Measurements from ENCODE around the gene GPR171.
"Not testable (repeated sequence)": the region's sequence is repeated elsewhere in the genome, so short reads cannot be mapped to it uniquely, and the experiment has no call there.

Gene GPR171, protein sequence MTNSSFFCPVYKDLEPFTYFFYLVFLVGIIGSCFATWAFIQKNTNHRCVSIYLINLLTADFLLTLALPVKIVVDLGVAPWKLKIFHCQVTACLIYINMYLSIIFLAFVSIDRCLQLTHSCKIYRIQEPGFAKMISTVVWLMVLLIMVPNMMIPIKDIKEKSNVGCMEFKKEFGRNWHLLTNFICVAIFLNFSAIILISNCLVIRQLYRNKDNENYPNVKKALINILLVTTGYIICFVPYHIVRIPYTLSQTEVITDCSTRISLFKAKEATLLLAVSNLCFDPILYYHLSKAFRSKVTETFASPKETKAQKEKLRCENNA

DNA sequence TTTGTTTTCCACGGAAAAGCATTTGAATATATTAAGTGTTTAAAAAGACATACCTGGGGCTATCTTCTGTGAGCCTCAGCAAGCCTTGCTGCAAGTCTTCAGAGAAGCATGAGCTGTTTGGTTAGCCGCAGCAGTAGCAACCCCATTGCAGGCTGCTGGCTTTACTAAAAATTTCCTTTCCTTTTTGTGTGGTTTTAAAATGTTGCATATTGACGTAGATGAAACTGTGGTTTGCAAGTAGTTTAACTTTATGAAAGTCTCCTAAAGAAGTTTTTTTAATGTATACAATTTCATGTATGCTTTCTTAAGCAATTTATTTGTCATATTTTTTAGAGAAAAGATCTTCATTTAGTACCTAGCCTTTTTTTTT, at the start of gene GPR171:
Gene GPR171 (minus strand): TSS at position 166 of the 370 bp plus-strand sequence. CDS start 3,830 bp downstream, outside the sequence.
- no peak for DNase-seq
- in situ Hi-C loops (cut with MboI; ENCODE audit: low pct_unique_long_range_greater_than_20kb, low sequenced_read_pairs), result no loop called here

DNA sequence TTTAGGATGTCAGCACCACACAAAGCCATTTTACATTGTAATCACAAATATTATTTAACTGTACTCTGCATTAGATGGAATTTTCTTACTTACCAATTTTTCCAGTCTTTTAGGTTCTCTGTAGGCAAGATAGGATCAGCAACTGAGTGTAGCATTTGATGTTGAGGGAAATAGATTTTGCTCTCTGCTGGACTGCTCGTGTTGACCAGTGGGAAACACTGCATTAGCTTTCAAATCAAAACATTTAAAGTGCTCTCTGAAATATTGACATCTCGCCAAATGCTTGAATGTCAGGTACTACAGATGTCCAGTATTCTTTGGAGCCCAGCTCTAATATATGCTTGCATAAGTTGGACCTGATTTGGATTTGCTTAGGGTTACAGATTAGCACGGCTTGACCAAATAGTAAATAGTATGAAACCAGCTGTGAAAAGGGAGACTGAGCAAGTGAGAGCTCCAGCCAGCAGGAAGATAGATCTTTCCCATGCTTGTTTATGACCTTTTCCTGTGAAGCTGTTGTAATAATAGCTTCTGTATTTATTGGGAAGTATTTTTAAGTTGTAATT, 45.8 kb upstream of the GPR171 start:
- no peak for DNase-seq
- in situ Hi-C loops (cut with MboI; ENCODE audit: low pct_unique_long_range_greater_than_20kb, low sequenced_read_pairs), result no loop called here

DNA sequence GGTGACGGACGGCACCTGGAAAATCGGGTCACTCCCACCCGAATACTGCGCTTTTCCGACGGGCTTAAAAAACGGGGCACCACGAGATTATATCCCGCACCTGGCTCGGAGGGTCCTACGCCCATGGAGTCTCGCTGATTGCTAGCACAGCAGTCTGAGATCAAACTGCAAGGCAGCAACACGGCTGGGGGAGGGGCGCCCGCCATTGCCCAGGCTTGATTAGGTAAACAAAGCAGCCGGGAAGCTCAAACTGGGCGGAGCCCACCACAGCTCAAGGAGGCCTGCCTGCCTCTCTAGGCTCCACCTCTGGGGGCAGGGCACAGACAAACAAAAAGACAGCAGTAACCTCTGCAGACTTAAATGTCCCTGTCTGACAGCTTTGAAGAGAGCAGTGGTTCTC, 39.0 kb upstream of the GPR171 start:
- DNase-seq; in situ Hi-C loops (cut with MboI; ENCODE audit: low pct_unique_long_range_greater_than_20kb, low sequenced_read_pairs): not testable (repeated sequence)

DNA sequence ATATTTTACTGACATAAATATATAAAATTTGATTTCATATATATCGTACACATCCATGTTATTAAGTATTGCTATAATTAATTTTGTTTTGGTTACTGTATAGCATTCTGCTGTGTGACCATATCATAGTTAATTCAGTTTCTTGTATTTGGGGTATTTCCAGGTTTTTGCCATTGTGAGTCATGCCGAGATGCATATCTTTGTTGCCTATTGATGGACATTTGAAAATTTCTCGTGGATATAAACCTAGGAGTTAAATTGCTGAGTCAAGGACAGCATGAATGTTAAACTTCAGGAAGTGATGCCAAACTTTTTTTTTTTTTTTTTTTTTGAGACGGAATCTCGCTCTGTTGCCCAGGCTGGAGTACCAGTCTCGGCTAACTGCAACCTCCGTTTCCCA, 33.7 kb upstream of the GPR171 start:
- no peak for DNase-seq
- in situ Hi-C loops (cut with MboI; ENCODE audit: low pct_unique_long_range_greater_than_20kb, low sequenced_read_pairs), result no loop called here

DNA sequence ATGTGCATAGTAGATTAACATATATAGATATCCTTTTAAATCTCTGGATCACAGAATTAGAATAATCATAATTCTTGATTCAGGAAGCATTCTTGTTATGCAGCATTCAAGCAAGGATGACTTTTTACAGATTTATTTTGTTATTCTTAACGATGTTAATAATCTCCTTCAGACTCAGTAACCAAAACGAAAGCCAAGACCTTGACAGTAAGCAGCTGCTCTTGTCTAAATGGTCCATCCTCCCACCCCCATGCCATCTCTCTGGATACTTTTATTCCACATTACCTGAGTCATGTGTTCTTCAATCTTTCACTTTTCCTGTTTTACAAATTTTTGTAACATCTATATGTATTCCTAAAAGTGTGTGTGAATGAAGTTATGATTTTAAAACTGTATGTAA, 33.3 kb upstream of the GPR171 start:
- in situ Hi-C loops (cut with MboI; ENCODE audit: low pct_unique_long_range_greater_than_20kb, low sequenced_read_pairs), result no loop called here
- DNase-seq, result no peak

DNA sequence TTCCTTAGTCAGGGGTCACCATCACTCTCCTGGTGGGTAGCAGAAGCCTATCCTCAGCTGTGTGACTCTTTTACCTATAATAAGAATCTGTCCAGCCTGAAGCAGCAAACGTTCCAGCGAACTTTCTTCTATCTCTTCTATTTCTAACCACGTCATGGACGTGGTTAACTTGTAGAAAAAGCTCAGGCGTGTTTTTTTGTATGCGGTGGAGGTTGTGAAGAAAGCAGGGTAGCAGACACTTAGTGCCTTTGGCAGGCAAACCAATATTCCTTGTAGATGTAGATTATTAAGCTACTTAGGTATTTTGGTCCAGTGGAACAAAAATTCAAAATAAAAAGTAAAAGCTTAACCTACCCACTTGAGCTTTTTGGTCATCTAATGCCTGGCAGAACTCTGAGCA, 31.8 kb upstream of the GPR171 start:
- DNase-seq, result no peak
- in situ Hi-C loops (cut with MboI; ENCODE audit: low pct_unique_long_range_greater_than_20kb, low sequenced_read_pairs), result no loop called here

DNA sequence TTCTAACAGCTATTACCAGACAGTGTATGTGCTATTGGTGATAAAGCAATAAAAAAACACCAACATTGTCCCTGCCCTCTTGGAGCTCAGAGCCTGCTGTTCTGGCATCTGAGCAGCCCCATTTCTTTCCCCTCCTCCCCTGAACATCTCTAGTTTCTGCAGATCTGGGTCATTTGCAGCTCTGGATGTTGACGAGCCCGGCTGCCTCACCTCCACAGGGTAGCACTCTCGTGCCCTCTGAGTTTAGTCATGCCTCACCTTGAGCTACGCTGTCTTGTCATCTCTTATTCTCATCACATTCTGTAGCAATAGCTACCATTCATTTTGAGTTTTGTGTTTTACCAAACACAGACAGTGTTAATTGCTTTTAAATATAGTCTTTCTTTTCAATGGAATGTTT, 30.0 kb upstream of the GPR171 start:
- in situ Hi-C loops (cut with MboI; ENCODE audit: low pct_unique_long_range_greater_than_20kb, low sequenced_read_pairs), result no loop called here
- DNase-seq, result no peak

DNA sequence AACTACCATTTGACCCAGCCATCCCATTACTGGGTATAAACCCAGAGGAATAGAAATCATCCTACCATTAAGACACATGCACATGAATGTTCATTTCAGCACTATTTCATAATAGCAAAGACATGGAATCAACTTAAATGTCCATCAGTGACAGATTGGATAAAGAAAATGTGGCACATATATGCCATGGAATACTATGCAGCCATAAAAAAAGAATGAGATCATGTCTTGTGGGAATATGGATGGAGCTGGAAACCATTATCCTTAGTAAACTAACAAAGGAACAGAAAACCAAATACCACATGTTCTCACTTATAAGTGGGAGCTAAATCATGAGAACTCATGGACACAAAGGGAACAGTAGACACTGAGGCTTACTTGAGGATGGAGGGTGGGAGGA, 29.4 kb upstream of the GPR171 start:
- DNase-seq; in situ Hi-C loops (cut with MboI; ENCODE audit: low pct_unique_long_range_greater_than_20kb, low sequenced_read_pairs): not testable (repeated sequence)

DNA sequence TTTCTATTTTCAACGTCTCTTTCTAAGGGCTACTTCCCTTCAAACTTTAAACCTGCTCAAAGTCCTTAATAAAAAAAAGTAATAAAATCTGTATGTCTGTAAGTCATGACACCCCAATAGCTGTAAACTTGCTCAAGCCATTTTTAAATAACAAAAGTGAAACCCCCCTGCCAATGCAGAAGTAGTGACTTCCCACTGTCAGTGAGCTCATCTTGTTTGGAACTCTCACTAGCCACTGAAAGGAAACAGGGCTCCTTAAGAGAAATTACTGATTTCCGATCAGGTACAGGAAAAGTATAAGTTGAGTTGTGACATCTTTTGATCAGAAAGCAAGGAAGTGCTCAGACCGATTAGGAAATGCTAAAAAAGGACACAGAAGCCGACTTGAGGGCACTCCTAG, 27.6 kb upstream of the GPR171 start:
- DNase-seq, result peak; percentile 63
- in situ Hi-C loops (cut with MboI; ENCODE audit: low pct_unique_long_range_greater_than_20kb, low sequenced_read_pairs), result no loop called here

DNA sequence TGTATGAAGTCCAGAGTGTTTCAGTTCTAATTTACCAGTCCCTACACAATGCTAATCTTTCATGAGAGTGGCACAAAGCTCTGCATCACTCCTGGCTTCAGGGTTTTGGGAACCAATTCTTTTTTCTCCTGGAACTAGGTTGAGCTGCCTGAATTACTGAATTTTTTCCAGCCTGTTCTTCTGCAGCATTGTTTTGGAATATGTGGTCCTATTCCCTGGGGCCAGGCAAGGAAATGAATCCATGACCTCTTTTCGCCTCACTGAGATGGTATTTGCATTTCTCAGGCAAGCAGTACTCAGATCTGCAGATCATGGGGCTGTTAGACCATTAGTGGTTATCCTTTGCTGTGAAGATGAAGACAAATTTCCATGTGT, 25.6 kb upstream of the GPR171 start:
- no peak for DNase-seq
- in situ Hi-C loops (cut with MboI; ENCODE audit: low pct_unique_long_range_greater_than_20kb, low sequenced_read_pairs), result no loop called here

DNA sequence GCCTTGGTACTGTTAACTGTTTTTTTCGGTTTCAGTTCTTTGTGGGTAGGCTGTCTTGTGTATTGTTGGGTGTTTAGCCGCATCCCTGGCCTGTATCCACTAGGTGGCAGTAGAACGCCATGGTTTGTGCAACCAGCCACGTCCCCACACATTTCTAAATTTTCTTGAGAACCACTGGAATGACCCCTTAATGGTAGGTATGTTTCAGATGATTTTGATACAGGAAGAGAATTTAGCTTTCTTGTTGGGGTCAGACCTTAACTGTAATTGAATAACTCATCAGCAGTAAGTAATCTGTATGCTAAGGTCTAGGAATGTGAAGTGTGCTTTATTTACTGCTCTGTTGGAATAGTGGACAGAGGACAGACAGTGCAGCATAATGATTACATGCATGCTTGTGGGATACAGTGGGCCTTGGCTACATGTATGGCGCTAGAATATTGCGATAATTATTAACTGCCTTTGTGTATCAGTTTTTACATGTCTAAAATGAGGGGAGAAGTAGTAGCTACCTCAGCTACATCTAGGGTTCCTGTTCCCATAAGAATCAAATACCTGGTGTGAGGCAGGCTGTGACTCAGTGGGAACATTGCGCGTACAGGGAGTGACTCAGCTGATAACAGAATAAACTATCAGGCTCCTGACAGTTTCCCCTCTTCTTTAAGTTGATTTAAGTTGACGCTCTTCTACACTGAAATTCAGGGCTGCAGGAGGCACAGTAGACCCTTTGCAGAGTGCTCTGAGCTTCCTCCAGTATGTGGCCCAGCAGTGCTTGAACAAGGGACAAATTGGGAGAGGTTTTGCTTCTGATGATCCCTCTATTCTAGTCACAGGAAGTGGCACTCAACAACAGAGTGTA, 25.0 kb upstream of the GPR171 start:
- in situ Hi-C loops (cut with MboI; ENCODE audit: low pct_unique_long_range_greater_than_20kb, low sequenced_read_pairs), result no loop called here
- peak; percentile 89 for DNase-seq

DNA sequence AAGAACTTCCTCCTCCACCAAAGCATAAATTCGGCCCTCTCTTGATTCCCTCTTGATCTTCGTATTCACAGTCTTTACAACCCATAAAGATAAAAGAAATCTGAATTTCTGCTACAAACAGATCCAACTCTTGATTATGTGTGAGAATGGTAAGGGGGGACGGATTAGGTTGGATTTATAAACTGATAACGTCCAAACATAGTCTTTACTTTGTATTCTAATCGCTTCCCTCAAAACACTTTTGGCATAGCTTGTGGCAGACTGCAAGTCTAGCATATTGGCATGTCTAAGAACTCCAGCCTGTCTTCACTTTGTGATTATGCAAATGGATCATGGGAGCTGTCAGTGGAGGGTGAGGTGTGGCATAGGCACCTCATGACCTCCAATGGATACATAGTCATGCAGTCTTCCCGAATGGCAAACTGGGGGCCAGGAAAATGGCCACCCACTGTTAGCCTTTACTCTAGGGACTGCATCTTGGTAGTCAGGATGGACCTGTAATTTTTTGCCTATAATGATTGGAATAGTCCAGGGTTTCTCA, 24.3 kb upstream of the GPR171 start:
- in situ Hi-C loops (cut with MboI; ENCODE audit: low pct_unique_long_range_greater_than_20kb, low sequenced_read_pairs), result no loop called here

DNA sequence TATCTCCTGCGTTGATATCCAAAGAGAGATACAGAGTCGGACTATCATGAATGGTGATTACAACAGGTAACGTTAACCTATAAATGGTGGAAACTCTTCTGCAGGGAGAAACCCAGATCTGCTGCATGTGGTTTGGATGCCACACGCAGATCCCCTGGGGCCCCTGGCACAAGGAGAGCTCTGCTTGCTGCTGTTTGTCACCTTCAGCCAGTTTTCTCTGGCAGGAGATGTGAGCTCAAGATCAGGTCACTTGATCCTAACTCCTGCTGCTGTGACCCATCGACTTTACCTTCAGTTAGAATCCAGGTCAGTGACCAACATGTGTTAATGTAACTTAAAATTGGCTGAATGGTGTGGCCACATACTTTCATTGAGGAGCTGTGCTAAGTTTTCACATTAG, 23.8 kb upstream of the GPR171 start:
- in situ Hi-C loops (cut with MboI; ENCODE audit: low pct_unique_long_range_greater_than_20kb, low sequenced_read_pairs), result no loop called here
- no peak for DNase-seq

More for the DNA sequence above, 24.3 kb upstream of the GPR171 start:
- DNase-seq, result no peak

DNA sequence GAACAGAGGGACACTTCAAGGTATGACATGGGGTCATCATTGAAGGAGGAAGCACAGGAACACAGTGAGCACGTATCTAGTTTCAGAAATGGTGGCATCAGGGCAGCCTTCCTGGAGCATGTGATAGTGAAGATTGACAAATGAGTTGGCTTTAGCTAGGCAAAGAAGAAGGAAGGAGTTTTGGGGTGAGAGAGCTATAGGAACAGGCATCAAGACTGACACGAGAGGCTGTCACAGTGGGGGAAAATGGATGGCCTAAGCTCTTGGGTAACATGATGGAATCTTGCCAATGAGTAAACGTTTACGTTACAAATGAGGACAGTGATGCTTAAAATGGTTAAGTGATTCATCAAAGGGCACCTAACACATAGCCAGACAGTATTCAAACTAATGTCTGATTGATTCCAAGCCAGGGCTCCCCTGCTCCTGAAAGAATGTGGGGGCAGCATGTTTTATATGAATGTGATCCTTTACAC, 23.1 kb upstream of the GPR171 start:
- DNase-seq, result no peak
- in situ Hi-C loops (cut with MboI; ENCODE audit: low pct_unique_long_range_greater_than_20kb, low sequenced_read_pairs), result no loop called here

DNA sequence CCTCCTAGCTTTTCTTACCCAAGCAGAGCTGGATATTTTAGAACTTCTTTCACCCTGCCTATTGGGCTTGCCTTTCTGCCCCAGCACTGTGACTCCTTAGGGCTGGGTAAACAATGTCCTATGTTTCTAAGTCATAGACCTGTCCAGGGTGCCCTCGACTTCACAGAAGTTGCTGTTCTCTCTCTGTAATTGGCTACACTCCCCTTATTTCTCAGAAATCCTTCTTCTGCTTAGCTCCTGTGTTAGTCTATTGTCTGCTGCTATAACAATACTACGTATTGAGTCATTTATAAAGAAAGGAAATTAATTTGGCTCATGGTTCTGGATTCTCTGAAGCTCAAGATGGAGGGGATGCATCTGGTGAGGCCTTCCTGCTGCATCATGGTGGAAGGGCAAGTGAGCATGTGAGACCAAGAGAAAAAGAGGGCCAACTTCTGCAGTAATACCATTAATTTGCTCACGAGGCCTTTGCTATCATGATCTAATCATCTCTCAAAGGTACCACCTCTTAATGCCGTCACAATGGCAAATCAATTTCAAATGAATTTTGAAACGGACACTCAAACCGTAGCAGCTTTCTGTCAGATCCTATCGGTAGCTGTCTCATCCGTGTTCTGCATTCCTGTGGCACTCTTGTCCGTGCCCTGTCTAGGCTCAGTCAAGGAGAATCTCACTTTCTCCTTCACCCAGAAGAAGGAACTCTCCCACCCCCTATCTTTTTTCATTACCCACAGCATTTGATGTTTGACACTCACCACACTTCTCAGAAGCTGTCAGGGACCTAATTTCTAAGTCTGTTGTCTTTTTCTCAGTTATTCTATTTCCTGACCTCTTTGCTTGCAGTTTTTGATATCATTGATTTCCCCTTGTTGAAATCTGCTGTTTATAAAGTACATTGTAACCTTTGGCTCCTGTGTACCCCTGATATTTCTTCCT, 22.3 kb upstream of the GPR171 start:
- in situ Hi-C loops (cut with MboI; ENCODE audit: low pct_unique_long_range_greater_than_20kb, low sequenced_read_pairs), result no loop called here
- DNase-seq, result no peak

DNA sequence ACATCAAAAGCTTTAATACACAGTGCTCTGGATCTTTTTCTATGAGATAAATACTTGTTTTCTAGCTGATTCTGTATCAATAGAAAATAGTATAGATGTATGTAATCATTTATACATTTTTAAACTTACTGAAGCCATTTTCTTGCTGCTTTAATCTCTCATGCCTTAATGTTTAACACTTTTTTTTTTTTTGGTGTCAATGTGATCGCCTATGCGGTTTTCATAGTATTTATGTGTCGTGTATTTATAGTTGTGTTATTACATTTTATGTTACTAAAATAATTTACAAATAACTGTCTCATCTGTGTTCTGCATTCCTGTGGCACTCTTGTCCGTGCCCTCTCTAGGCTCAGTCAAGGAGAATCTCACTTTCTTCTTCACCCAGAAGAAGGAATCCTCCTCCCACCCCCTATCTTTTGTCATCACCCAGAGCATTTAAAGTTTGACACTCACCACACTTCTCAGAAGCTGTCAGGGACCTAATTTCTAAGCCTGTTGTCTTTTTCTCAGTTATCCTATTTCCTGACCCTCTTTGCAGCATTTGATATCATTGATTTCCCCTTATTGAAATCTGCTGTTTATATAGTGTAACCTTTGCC, 21.4 kb upstream of the GPR171 start:
- in situ Hi-C loops (cut with MboI; ENCODE audit: low pct_unique_long_range_greater_than_20kb, low sequenced_read_pairs), result no loop called here
- no peak for DNase-seq

DNA sequence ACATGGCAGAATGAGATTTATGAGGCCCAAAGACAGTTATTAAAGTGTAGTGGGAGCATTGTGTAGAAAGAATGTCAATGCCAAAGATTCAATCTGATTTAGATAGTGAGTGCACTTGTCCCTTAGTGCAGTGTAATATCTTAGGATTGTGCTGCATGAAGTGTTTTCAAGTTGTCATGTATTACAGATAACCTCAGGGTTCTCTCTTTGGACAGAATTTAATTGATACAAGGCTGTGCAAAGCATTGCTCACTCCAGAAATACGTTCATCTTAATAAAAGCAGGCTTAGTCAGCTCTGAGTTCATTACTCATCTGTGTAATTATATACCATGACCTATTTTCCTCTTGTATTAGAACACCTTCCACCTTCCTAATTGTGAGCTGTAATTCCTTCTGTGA, 16.0 kb upstream of the GPR171 start:
- in situ Hi-C loops (cut with MboI; ENCODE audit: low pct_unique_long_range_greater_than_20kb, low sequenced_read_pairs), result no loop called here
- no peak for DNase-seq

DNA sequence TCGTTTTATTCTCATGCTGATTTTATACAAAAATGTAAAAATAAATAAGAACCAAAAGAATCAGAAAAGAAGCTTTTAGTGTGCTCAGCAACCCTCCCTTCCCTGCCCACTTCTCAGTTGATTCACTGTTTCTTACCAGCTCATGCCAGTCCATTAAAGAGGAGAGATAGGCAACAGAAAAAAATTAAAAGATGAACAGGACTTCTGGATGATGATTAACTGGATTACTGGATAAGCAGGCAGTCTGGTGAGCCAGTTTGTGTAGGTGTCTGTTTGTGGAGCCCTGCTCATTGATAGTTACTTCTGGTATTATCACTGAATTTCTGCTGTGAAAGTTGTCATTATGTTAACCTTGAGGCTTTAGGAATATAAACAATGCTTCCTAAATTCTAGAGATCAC, 15.1 kb upstream of the GPR171 start:
- in situ Hi-C loops (cut with MboI; ENCODE audit: low pct_unique_long_range_greater_than_20kb, low sequenced_read_pairs), result no loop called here
- no peak for DNase-seq

All from KBM-7 (cell line).